Activated CD8-positive, alpha-beta memory T cell treated with anti-CD3 and anti-CD28 coated beads, Interleukin-2, amount 10 ng/mL, durations not matched to agents 7 days and 5 days (primary cell): Measurements from ENCODE around the gene HCRTR1. TPM values are rescaled to one million over a fixed set of nuclear protein-coding genes. Genes with fewer than 3 reads are reported as not detected.
"Not testable (repeated sequence)": the region's sequence is repeated elsewhere in the genome, so short reads cannot be mapped to it uniquely, and the experiment has no call there.

Experiments
- ATAC-seq: fragments of 150-1000 bp; cut with Tn5 transposase; one replicate; pipeline ENCODE4 v1.10.0; 2021; ENCODE audit warnings: moderate library complexity
- CTCF ChIA-PET: fragments of 350-600 bp; sonication (Branson Sonifier 250); formaldehyde crosslinking; loops from one replicate; lab custom pipeline; 2021; ENCODE audit warnings: antibody characterized with exemption; lab: Charles Lee
- DNase-seq: peaks from one replicate; pipeline ENCODE4 v3.0.0-alpha.2; 2020
- H3K27ac Mint-ChIP-seq: one replicate; pipeline ENCODE4 v1.8.0; 2021; ENCODE audit warnings: mild to moderate bottlenecking, mixed read lengths
- H3K27me3 Mint-ChIP-seq: one replicate; pipeline ENCODE4 v1.8.0; 2021; ENCODE audit warnings: mixed read lengths
- H3K36me3 Mint-ChIP-seq: one replicate; pipeline ENCODE4 v1.8.0; 2021; ENCODE audit warnings: mild to moderate bottlenecking, mixed read lengths
- H3K4me1 Mint-ChIP-seq: one replicate; pipeline ENCODE4 v1.8.0; 2021; ENCODE audit warnings: mixed read lengths
- H3K4me3 Mint-ChIP-seq: one replicate; pipeline ENCODE4 v1.8.0; 2021; ENCODE audit warnings: mild to moderate bottlenecking, moderate library complexity, mixed read lengths
- H3K9me3 Mint-ChIP-seq: one replicate; pipeline ENCODE4 v1.8.0; 2022; ENCODE audit warnings: low read depth, mixed read lengths
- total RNA-seq, 2 experiments: library from RNA; stranded (reverse); gene quantifications; one replicate each; pipeline ENCODE4 v1.2.3, GENCODE V29; 2021

Gene HCRTR1
- total RNA-seq, 2 experiments from 2014 or later, result not detected

GRCh38 chr1:31585736-31586365 is 31.6 kb upstream of the HCRTR1 start:
- H3K9me3 Mint-ChIP-seq, result no peaks in the 10 kb centered on the region
- ATAC-seq (no peak), DNase-seq (no peak)
- H3K27me3 Mint-ChIP-seq, result peaks cover 9% of the 10 kb centered on the region
- H3K4me1 Mint-ChIP-seq, result no peaks in the 10 kb centered on the region
- CTCF ChIA-PET, result interaction anchor here (1.1 kb wide), 1 partner anchor 31 kb away, joined by 3 read pairs; the partner anchor contains the start of gene HCRTR1
- no peak overlapping the region for H3K27ac Mint-ChIP-seq
- H3K36me3 Mint-ChIP-seq, result no peaks in the 10 kb centered on the region
- H3K4me3 Mint-ChIP-seq, result no peak overlapping the region

- DNase-seq (no peak), ATAC-seq (no peak)
- Mint-ChIP-seq H3K27me3 (peaks cover 9% of the 10 kb centered on the region), H3K4me3 (no peak overlapping the region), H3K9me3 (no peaks in the 10 kb centered on the region), H3K27ac (no peak overlapping the region), H3K4me1 (no peaks in the 10 kb centered on the region), H3K36me3 (no peaks in the 10 kb centered on the region)
- CTCF ChIA-PET, result interaction anchor here (0.6 to 1.1 kb wide), 4 partner anchors 23 to 417 kb away, joined by 3 to 4 read pairs (median 3); partner anchors contain the start of gene HCRTR1
Measured at GRCh38 chr1:31586376-31587327, 30.8 kb upstream of the HCRTR1 start.

GRCh38 chr1:31587328-31587699 is 30.2 kb upstream of the HCRTR1 start:
- H3K27me3 Mint-ChIP-seq, result peaks cover 13% of the 10 kb centered on the region
- CTCF ChIA-PET, result interaction anchor here (0.6 to 1.8 kb wide), 7 partner anchors 9 to 253 kb away, joined by 3 to 5 read pairs (median 3); no protein-coding TSS in a partner anchor
- H3K4me1 Mint-ChIP-seq, H3K9me3 Mint-ChIP-seq, DNase-seq, ATAC-seq, H3K36me3 Mint-ChIP-seq, H3K4me3 Mint-ChIP-seq, H3K27ac Mint-ChIP-seq: not testable (repeated sequence)

- DNase-seq, result peak; percentile 69
- CTCF ChIA-PET, result interaction anchor here (0.6 to 1.8 kb wide), 7 partner anchors 8 to 254 kb away, joined by 3 to 5 read pairs (median 3); no protein-coding TSS in a partner anchor
- Mint-ChIP-seq H3K27me3 (peaks cover 17% of the 10 kb centered on the region), H3K4me1 (no peaks in the 10 kb centered on the region), H3K36me3 (no peaks in the 10 kb centered on the region), H3K4me3 (no peak overlapping the region), H3K27ac (no peak overlapping the region), H3K9me3 (no peaks in the 10 kb centered on the region)
- ATAC-seq, result peak; percentile 80
Measured at GRCh38 chr1:31587720-31588423, 29.6 kb upstream of the HCRTR1 start.

- H3K36me3 Mint-ChIP-seq, result no peaks in the 10 kb centered on the region
- H3K27me3 Mint-ChIP-seq, result peaks cover 19% of the 10 kb centered on the region
- H3K4me1 Mint-ChIP-seq, result peaks cover 1% of the 10 kb centered on the region
- no peaks in the 10 kb centered on the region for H3K9me3 Mint-ChIP-seq
- H3K27ac Mint-ChIP-seq, result no peak overlapping the region
- H3K4me3 Mint-ChIP-seq, result no peak overlapping the region
- ATAC-seq, result no peak
- CTCF ChIA-PET, result interaction anchor here (0.8 to 1.8 kb wide), 4 partner anchors 11 to 30 kb away, joined by 3 to 5 read pairs (median 4); partner anchors contain the start of gene HCRTR1
- DNase-seq, result no peak
Measured at GRCh38 chr1:31588751-31589515, 28.6 kb upstream of the HCRTR1 start.

GRCh38 chr1:31591425-31592093 is 25.9 kb upstream of the HCRTR1 start:
- Mint-ChIP-seq H3K9me3 (no peaks in the 10 kb centered on the region), H3K27me3 (peaks cover 24% of the 10 kb centered on the region), H3K27ac (no peak overlapping the region)

GRCh38 chr1:31592132-31592531 is 25.4 kb upstream of the HCRTR1 start:
- CTCF ChIA-PET, result interaction anchor here (0.9 to 2.1 kb wide), 4 partner anchors 27 to 197 kb away, joined by 3 to 5 read pairs (median 4); no protein-coding TSS in a partner anchor
- peaks cover 9% of the 10 kb centered on the region for H3K4me1 Mint-ChIP-seq
- peaks cover 24% of the 10 kb centered on the region for H3K27me3 Mint-ChIP-seq
- no peak for DNase-seq
- no peak for ATAC-seq
- H3K36me3 Mint-ChIP-seq, result no peaks in the 10 kb centered on the region
- no peak overlapping the region for H3K27ac Mint-ChIP-seq
- H3K4me3 Mint-ChIP-seq, result no peak overlapping the region
- no peaks in the 10 kb centered on the region for H3K9me3 Mint-ChIP-seq

More at GRCh38 chr1:31591425-31592093, 25.9 kb upstream of the HCRTR1 start:
- no peak overlapping the region for H3K4me3 Mint-ChIP-seq
- H3K36me3 Mint-ChIP-seq, result no peaks in the 10 kb centered on the region
- DNase-seq (no peak), ATAC-seq (no peak)
- H3K4me1 Mint-ChIP-seq, result peaks cover 6% of the 10 kb centered on the region
- CTCF ChIA-PET, result interaction anchor here (1.2 to 2.1 kb wide), 4 partner anchors 26 to 197 kb away, joined by 3 to 5 read pairs (median 4); no protein-coding TSS in a partner anchor

GRCh38 chr1:31593136-31593665 is 24.3 kb upstream of the HCRTR1 start:
- DNase-seq, result no peak
- H3K4me3 Mint-ChIP-seq, result no peak overlapping the region
- no peak overlapping the region for H3K27ac Mint-ChIP-seq
- H3K36me3 Mint-ChIP-seq, result no peaks in the 10 kb centered on the region
- H3K9me3 Mint-ChIP-seq, result no peaks in the 10 kb centered on the region
- peaks cover 23% of the 10 kb centered on the region for H3K27me3 Mint-ChIP-seq
- H3K4me1 Mint-ChIP-seq, result peaks cover 9% of the 10 kb centered on the region
- CTCF ChIA-PET, result interaction anchor here (0.8 to 1.9 kb wide), 7 partner anchors 10 to 44 kb away, joined by 3 to 5 read pairs (median 3); partner anchors contain the start of gene HCRTR1
- no peak for ATAC-seq

- ATAC-seq (peak; percentile 95), DNase-seq (peak; percentile 85)
- Mint-ChIP-seq H3K4me1 (peaks cover 9% of the 10 kb centered on the region), H3K27me3 (peaks cover 23% of the 10 kb centered on the region), H3K9me3 (no peaks in the 10 kb centered on the region), H3K27ac (no peak overlapping the region), H3K36me3 (no peaks in the 10 kb centered on the region), H3K4me3 (no peak overlapping the region)
- CTCF ChIA-PET, result interaction anchor here (0.8 to 1.9 kb wide), 9 partner anchors 9 to 195 kb away, joined by 3 to 5 read pairs (median 3); partner anchors contain the start of gene HCRTR1
Measured at GRCh38 chr1:31593770-31594632, 23.5 kb upstream of the HCRTR1 start.

GRCh38 chr1:31595836-31596736 is 21.4 kb upstream of the HCRTR1 start:
- ATAC-seq (no peak), DNase-seq (no peak)
- no peak overlapping the region for H3K4me3 Mint-ChIP-seq
- CTCF ChIA-PET, result interaction anchor here (1.0 to 2.1 kb wide), 7 partner anchors 8 to 201 kb away, joined by 3 to 7 read pairs (median 4); no protein-coding TSS in a partner anchor
- H3K36me3 Mint-ChIP-seq, result no peaks in the 10 kb centered on the region
- H3K4me1 Mint-ChIP-seq, result peaks cover 10% of the 10 kb centered on the region
- peaks cover 23% of the 10 kb centered on the region for H3K27me3 Mint-ChIP-seq
- H3K27ac Mint-ChIP-seq, result no peak overlapping the region
- H3K9me3 Mint-ChIP-seq, result no peaks in the 10 kb centered on the region
